ENCODE results near the gene BBS9.

DNA sequence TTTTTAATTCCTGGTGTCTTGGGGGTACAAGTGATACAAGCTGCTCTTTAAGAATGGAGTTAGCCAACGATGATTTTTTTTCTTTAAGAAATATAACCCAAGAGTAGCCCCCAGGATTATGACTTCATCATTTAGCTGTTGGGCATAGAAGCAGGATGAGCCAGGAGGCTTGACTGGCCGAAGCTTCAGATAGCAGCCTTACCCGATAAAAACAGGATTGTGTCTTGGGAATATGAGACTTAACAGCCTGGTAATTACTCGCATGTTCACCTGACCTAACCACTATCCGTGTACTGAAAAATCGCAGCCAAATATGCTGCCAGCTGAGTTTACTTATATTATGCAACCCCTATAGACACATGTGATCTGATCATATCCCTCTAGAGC, 430.0 kb downstream of the BBS9 start:
- TF ChIP-seq, protein P1, sequence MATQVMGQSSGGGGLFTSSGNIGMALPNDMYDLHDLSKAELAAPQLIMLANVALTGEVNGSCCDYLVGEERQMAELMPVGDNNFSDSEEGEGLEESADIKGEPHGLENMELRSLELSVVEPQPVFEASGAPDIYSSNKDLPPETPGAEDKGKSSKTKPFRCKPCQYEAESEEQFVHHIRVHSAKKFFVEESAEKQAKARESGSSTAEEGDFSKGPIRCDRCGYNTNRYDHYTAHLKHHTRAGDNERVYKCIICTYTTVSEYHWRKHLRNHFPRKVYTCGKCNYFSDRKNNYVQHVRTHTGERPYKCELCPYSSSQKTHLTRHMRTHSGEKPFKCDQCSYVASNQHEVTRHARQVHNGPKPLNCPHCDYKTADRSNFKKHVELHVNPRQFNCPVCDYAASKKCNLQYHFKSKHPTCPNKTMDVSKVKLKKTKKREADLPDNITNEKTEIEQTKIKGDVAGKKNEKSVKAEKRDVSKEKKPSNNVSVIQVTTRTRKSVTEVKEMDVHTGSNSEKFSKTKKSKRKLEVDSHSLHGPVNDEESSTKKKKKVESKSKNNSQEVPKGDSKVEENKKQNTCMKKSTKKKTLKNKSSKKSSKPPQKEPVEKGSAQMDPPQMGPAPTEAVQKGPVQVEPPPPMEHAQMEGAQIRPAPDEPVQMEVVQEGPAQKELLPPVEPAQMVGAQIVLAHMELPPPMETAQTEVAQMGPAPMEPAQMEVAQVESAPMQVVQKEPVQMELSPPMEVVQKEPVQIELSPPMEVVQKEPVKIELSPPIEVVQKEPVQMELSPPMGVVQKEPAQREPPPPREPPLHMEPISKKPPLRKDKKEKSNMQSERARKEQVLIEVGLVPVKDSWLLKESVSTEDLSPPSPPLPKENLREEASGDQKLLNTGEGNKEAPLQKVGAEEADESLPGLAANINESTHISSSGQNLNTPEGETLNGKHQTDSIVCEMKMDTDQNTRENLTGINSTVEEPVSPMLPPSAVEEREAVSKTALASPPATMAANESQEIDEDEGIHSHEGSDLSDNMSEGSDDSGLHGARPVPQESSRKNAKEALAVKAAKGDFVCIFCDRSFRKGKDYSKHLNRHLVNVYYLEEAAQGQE (IDR thresholded peaks at IDR 0.05; ENCODE audit: insufficient read depth in 1 of 2, low read depth in 2 of 2, low read length in 2 of 2): no peak
- TF ChIP-seq TAF1 (IDR thresholded peaks at IDR 0.05; ENCODE audit: borderline replicate concordance, insufficient read depth, low read length): no peak
- no peak for TF ChIP-seq SIN3A (IDR thresholded peaks at IDR 0.05; ENCODE audit: borderline replicate concordance, insufficient read depth, low read length)
- TF ChIP-seq POLR2AphosphoS5 (IDR thresholded peaks at IDR 0.05; ENCODE audit: low read depth, low read length): no peak
- no peak for TF ChIP-seq FOXP2 (optimal IDR thresholded peaks at IDR 0.05; ENCODE audit: borderline replicate concordance, extremely low read depth, extremely low read length, insufficient read depth)
